Right atrium auricular region (tissue), 2 donors: ENCODE results near the gene DHX57. TPM values are rescaled to one million over a fixed set of nuclear protein-coding genes. Genes with fewer than 3 reads are reported as not detected.
"Not testable (repeated sequence)": the region's sequence is repeated elsewhere in the genome, so short reads cannot be mapped to it uniquely, and the experiment has no call there.

Experiments used
- DNase-seq: peaks from one replicate; pipeline ENCODE4 v3.0.0-alpha.2; 2019; ENCODE audit warnings: low spot score
- H3K27ac ChIP-seq, 2 donors: fragments of 200-600 bp; sonication (generic); 1 replicate in 1 of 2; 2 replicates in 1 of 2; pipeline ENCODE4 v1.5.1; 2016 to 2019
- H3K27me3 ChIP-seq, 2 donors: fragments of 200-600 bp; sonication (generic); one replicate each; pipeline versions ENCODE4 v1.5.1 to v1.6.0; 2017 to 2019
- H3K36me3 ChIP-seq: fragments of 200-600 bp; sonication (generic); one replicate; pipeline ENCODE4 v1.5.1; 2016
- H3K4me1 ChIP-seq, 2 donors: fragments of 200-600 bp; sonication (generic); one replicate each; pipeline versions ENCODE4 v1.5.1 to v1.6.0; 2017 to 2019
- H3K4me3 ChIP-seq, 2 donors: fragments of 200-600 bp; sonication (generic); 1 replicate in 1 of 2; 2 replicates in 1 of 2; pipeline ENCODE4 v1.5.1; 2017 to 2019; ENCODE audit warnings: mild to moderate bottlenecking in 1 of 2, moderate library complexity in 1 of 2
- H3K9me3 ChIP-seq, 2 donors: fragments of 200-600 bp; sonication (generic); one replicate each; pipeline ENCODE4 v1.5.1; 2019
- CTCF ChIP-seq, 2 donors: fragments of 200-600 bp; sonication (generic); IDR thresholded peaks; one replicate each; pipeline ENCODE4 v1.5.1; 2019; ENCODE audit warnings: antibody characterized with exemption in 2 of 2
- total RNA-seq, 2 donors: library from RNA; depleted of rRNA; stranded (reverse); fragments of >200 nt; gene quantifications; one replicate each; pipeline ENCODE4 v1.1.0, GENCODE V29; 2016

DHX57 gene
- total RNA-seq, 2 donors from 2014 or later = 6.9 to 7.2 TPM

- no peak overlapping the region for H3K4me3 ChIP-seq
- TF ChIP-seq CTCF (IDR thresholded peaks at IDR 0.05) = peak in 1 of 2 donors; percentile 41
- H3K9me3 ChIP-seq = no peaks in the 10 kb centered on the region
- no peak for DNase-seq
- no peak overlapping the region for H3K27ac ChIP-seq
- H3K36me3 ChIP-seq = peaks cover 18% of the 10 kb centered on the region
- H3K4me1 ChIP-seq = no peaks in the 10 kb centered on the region
- no peaks in the 10 kb centered on the region for H3K27me3 ChIP-seq
Observed at GRCh38 chr2:38835015-38835601, 40.6 kb downstream of the DHX57 start.

GRCh38 chr2:38830526-38831159, 45.1 kb downstream of the DHX57 start:
- H3K36me3 ChIP-seq = peaks cover 16% of the 10 kb centered on the region
- no peak for TF ChIP-seq CTCF (IDR thresholded peaks at IDR 0.05)

GRCh38 chr2:38829971-38830370, 45.8 kb downstream of the DHX57 start:
- Histone ChIP-seq H3K36me3 (peaks cover 20% of the 10 kb centered on the region), H3K27me3 (no peaks in the 10 kb centered on the region), H3K4me1 (peaks cover 0 to 6% of the 10 kb centered on the region in 2 donors), H3K9me3 (no peaks in the 10 kb centered on the region), H3K27ac (no peak overlapping the region), H3K4me3 (no peak overlapping the region)
- TF ChIP-seq CTCF (IDR thresholded peaks at IDR 0.05) = no peak
- DNase-seq = no peak

More at GRCh38 chr2:38830526-38831159, 45.1 kb downstream of the DHX57 start:
- Histone ChIP-seq H3K9me3 (no peaks in the 10 kb centered on the region), H3K27me3 (no peaks in the 10 kb centered on the region), H3K4me3 (no peak overlapping the region), H3K4me1 (peaks cover 0 to 6% of the 10 kb centered on the region in 2 donors), H3K27ac (no peak overlapping the region)
- no peak for DNase-seq

GRCh38 chr2:38828460-38828859, 47.3 kb downstream of the DHX57 start:
- H3K4me3 ChIP-seq = no peak overlapping the region
- TF ChIP-seq CTCF (IDR thresholded peaks at IDR 0.05) = no peak
- H3K27me3 ChIP-seq = no peaks in the 10 kb centered on the region
- H3K4me1 ChIP-seq = peaks cover 0 to 6% of the 10 kb centered on the region in 2 donors
- peaks cover 30% of the 10 kb centered on the region for H3K36me3 ChIP-seq
- no peak overlapping the region for H3K27ac ChIP-seq
- H3K9me3 ChIP-seq = no peaks in the 10 kb centered on the region
- no peak for DNase-seq

- peaks cover 36% of the 10 kb centered on the region for H3K36me3 ChIP-seq
- H3K4me3 ChIP-seq, H3K4me1 ChIP-seq, DNase-seq, H3K27me3 ChIP-seq, H3K9me3 ChIP-seq, H3K27ac ChIP-seq: not testable (repeated sequence)
Observed at GRCh38 chr2:38827539-38828145, 48.1 kb downstream of the DHX57 start.

GRCh38 chr2:38825956-38826355, 49.8 kb downstream of the DHX57 start:
- TF ChIP-seq CTCF (IDR thresholded peaks at IDR 0.05) = no peak
- H3K36me3 ChIP-seq = peaks cover 40% of the 10 kb centered on the region
- H3K4me3 ChIP-seq = no peak overlapping the region
- DNase-seq = no peak
- H3K27ac ChIP-seq = no peak overlapping the region
- H3K4me1 ChIP-seq = peaks cover 0 to 6% of the 10 kb centered on the region in 2 donors
- H3K27me3 ChIP-seq = no peaks in the 10 kb centered on the region
- H3K9me3 ChIP-seq = no peaks in the 10 kb centered on the region
